Measurements from ENCODE around the gene MRAS.
"Not testable (repeated sequence)": the region's sequence is repeated elsewhere in the genome, so short reads cannot be mapped to it uniquely, and the experiment has no call there.

MRAS gene

GRCh38 chr3:138394686-138395085, 46.3 kb downstream of the MRAS start:
- DNase-seq, result no peak

- no peak for DNase-seq
These were observed 47.7 kb downstream of the MRAS start for GRCh38 chr3:138395865-138396751.

- no peak for DNase-seq
These were observed 48.5 kb downstream of the MRAS start for GRCh38 chr3:138396752-138397410.

GRCh38 chr3:138397983-138398382, 49.6 kb downstream of the MRAS start:
- no peak for DNase-seq

GRCh38 chr3:138398791-138399575, 50.6 kb downstream of the MRAS start:
- no peak for DNase-seq

GRCh38 chr3:138399766-138400165, 51.4 kb downstream of the MRAS start:
- no peak for DNase-seq

GRCh38 chr3:138400651-138401070, 52.3 kb downstream of the MRAS start:
- DNase-seq, result no peak

GRCh38 chr3:138401834-138402233, 53.5 kb downstream of the MRAS start:
- no peak for DNase-seq

- no peak for DNase-seq
These were observed 55.7 kb downstream of the MRAS start for GRCh38 chr3:138404121-138404520.

GRCh38 chr3:138405001-138405400, 56.6 kb downstream of the MRAS start:
- DNase-seq, result no peak

- DNase-seq, result no peak
These were observed 57.1 kb downstream of the MRAS start for GRCh38 chr3:138405486-138405885.

- DNase-seq, result no peak
These were observed 58.2 kb downstream of the MRAS start for GRCh38 chr3:138406606-138407005.

- DNase-seq, result no peak
These were observed 59.0 kb downstream of the MRAS start for GRCh38 chr3:138407236-138407907.

- no peak for DNase-seq
These were observed 60.6 kb downstream of the MRAS start for GRCh38 chr3:138408751-138409570.

GRCh38 chr3:138412821-138413551, 64.6 kb downstream of the MRAS start:
- DNase-seq, result no peak

GRCh38 chr3:138416236-138416635, 67.9 kb downstream of the MRAS start:
- DNase-seq, result not testable (repeated sequence)

- DNase-seq, result peak; percentile 60
These were observed 69.2 kb downstream of the MRAS start for GRCh38 chr3:138417559-138417982.

GRCh38 chr3:138418601-138419206, 70.3 kb downstream of the MRAS start:
- no peak for DNase-seq

- DNase-seq, result no peak
These were observed 74.9 kb downstream of the MRAS start for GRCh38 chr3:138423316-138423715.

GRCh38 chr3:138424323-138424722, 75.9 kb downstream of the MRAS start:
- no peak for DNase-seq

- no peak for DNase-seq
These were observed 77.8 kb downstream of the MRAS start for GRCh38 chr3:138426211-138426610.

Measured in CD4-positive, alpha-beta T cell treated with Interleukin-10 for 1 hour (primary cell).